Hematopoietic multipotent progenitor cell treated with erythropoietin and hydrocortisone succinate and interleukin-3 and kit ligand, for 6 days (in vitro differentiated cells): Measurements from ENCODE around the gene PROSER1.
"Not testable (repeated sequence)": the region's sequence is repeated elsewhere in the genome, so short reads cannot be mapped to it uniquely, and the experiment has no call there.

ENCODE experiments used
- DNase-seq: peaks from one replicate; pipeline ENCODE4 v3.0.0-alpha.2; 2015

PROSER1 gene

DNA sequence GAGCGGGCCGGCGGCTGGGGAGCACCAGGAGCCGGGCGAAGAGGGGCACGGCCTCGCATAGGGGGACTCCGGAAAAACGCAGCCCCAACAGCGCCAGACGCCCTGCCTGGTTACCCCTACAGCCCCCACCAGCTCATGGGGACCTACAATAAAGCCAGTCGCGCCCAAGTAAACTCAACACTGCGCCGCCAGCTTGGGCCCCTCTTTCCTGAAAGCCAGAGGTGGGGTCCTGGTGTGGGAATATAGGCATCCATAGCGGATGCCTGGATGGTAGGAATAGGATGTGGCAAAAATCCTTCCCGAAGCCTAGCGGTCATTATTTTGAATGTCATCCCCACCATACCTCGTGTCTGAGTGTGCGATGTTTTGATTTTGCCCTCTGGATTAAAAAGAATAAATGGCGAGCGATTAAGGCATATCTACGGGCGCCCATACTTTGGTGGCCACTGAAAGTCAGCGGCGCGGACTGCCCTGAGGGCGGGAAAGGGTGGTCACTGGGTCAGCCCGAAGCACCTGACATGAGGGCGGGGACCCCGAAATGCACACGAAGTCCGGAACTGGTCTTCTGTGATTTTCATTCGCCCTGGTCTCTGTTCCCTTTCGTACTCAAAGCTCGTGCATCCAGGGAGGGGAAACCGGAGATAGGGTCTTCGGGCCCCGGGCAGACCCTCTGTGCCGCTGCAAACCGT lies at the start of gene PROSER1, which contains the start of gene NHLRC3:
Gene PROSER1 (minus strand): TSS at position 210 of the 689 bp plus-strand sequence. CDS start 847 bp downstream, outside the sequence.
Gene NHLRC3 (plus strand): TSS at position 577 of the 689 bp plus-strand sequence. CDS start 184 bp downstream, outside the sequence.
- DNase-seq = peak; percentile 94

DNA sequence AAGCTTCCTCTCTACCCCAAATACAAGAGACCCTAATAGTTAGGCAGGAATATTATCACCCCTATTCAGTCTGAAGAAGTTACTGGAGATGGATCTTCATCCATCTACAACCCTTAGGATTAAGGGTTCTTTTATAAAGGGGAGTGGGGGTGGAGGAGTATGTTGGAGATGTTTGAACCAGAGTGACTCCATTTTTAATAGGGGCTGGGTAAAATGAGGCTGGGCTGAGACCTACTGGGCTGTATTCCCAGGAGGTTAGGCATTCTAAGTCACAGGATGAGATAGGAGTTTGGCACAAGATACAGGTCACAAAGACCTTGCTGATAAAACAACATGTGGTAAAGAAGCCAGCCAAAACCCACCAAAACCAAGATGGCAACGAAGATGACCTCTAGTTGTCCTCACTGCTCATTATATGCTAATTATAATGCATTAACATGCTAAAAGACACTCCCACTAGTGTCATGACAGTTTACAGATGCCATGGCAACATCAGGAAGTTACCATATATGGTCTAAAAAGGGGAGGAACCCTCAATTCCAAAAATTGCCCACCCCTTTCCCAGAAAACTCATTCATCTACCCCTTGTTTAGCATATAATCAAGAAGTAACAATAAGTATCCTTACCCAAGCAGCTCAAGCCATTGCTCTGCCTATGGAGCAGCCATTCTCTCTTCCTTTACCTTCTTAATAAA lies 48.5 kb upstream of the PROSER1 start:
- DNase-seq = not testable (repeated sequence)

DNA sequence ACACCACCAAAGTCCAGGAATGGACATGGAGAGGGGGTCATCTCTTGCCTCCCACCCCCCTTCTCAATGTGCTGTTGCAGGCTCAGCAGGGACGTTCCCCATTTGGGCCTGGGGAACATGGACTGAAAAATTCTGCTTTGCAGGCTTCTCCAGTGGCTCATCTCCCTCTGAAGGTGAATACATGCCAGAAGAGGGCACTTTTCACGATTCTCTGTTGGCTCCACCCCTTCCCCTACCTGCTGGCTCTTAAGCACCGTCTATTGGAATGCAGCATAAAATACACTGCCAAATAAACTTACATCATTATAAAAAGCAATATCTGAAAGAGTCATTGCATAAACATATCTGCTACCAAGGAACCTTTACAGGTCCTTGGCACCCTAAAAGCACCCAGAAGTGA lies 36.1 kb upstream of the PROSER1 start:
- no peak for DNase-seq

DNA sequence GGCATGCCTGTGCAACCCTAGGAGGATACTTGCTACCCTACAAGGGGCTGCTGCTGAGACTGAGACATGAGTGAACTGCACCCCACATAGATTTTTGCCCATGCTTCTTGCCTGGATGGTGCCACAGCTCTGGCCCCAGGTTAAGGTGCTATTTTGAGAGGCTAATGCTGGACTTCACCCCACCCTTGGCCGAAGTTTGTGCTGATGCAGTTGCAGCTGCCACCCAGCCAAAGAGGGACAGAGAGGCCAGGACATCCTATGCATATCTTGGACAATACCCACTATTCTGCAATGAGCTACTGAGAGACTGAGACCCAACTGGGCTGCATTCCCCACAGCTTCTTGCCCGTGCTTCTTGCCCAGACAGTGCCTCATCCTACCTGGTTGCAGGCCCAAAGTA lies 35.0 kb upstream of the PROSER1 start:
- DNase-seq = no peak

DNA sequence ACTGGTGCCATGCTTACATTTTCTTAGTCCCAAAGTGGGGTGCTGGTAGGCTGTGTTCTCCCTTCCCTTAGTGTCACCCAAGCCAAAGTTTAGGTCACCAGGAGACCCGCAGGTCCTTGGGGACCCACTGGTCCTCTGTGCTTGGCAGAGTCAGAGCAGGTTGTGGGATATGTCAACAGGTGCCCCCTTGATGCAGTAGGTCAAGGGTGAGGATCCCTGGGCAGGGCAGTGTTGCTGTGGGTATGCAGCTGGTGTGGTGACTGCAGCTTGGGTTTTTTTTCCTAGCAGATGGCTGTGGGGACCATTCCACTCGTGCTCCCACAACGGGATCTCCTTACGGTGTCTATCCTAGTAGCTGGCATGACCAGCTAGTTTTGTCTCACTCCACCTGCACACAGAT lies 24.1 kb upstream of the PROSER1 start:
- DNase-seq = no peak

DNA sequence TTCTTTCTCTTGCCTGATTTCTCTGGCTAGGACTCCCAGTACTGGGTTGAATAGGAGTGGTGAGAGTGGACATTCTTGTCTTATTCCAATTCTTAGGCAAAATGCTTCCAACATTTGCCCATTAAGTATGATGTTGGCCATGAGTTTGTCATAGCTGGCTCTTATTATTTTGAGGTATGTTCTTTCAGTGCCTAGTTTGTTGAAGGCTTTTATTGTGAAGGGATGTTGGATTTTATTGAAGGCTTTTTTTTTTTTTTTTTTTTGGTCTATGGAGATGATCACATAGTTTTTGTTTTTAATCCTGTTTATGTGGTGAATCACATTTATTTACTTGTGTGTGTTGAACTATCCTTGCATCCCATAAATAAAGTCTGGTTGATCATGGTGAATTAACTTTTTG lies 20.2 kb upstream of the PROSER1 start:
- DNase-seq = no peak

DNA sequence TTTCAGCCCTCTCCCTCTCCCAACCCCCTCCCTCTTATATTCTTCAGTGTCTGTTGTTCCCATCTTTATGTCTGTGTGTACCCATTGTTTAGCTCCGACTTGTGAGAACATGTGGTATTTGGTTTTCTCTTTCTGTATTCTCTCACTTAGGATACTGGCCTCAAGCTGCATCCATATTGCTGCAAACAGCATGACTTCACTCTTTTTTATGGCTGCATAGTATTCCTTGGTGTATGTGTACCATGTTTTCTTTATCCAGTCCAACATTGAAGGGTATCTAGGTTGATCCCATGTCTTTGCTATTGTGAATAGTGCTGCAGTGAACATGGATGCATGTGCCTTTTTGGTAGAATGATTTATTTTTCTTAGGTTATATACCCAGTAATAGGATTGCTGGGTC lies 18.1 kb upstream of the PROSER1 start:
- DNase-seq = no peak

DNA sequence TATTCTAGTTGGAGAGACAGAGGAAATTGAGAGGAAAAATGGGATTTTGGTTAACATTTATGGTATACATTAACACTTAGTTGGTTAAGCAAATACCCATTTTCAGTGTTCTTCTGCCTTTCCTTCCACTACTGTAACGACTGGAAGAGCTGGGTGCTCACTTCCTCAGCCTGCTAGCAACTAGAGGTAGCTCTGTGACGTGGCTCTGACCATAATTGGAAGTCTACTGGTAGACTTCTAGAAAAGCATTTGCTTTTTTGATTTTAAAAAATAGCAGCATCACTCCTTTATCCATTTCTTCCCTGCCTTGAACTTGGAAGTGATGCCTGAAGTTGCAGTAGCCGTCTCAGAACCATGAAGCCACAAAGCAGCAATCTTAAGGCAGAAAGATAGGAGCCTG lies 16.2 kb upstream of the PROSER1 start:
- DNase-seq = no peak

DNA sequence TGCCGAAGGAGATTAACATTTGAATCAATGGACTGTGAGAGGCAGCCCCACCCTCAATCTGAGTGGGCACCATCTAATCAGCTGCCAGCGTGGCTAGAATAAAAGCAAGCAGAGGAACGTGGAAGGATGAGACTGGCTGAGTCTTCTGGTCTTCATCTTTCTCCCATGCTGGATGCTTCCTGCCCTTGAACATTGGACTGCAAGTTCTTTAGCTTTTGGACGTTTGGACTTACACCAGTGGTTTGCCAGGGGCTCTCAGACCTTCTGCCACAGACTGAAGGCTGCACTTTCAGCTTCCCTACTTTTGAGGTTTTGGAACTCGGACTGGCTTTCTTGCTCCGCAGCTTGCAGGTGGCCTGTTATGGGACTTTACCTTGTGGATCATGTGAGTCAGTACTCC lies 15.1 kb upstream of the PROSER1 start:
- DNase-seq = no peak

DNA sequence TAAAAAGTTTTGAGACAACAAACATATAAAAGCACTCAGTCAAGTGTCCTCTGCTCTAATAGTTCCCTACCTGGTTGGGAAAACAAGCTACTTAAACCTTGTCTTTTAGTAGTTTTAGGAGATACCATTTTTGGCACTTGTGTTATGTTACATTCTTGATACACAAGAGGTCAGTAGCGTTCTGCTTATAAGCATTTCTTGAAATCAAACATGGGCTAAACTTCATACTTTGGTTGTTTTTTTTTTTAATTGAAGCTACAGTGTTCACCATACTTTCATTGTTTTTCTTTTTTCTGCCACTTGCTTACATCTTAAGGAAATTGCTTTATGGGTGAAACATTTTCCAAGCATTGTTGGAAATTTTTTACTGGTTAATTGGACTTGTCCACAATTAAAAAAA lies 13.3 kb upstream of the PROSER1 start:
- peak; percentile 84 for DNase-seq

DNA sequence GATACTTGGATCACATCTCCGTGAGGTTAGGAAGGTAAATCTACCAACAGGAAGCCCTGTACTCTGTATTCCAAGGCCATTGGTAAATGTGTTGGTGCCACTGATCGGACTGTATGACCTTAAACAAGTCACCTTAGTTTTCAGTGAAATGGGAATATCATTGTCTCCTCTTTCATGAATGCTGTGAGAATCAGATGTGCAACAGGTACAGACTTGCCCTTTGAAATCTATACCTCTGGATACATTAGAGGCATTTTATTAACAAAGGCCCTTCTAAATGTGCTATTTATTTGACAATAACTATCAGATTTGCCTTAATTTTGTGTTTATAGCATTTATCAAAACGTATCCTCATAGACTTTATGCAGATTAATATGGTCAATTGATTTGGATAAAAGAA lies 11.4 kb upstream of the PROSER1 start:
- no peak for DNase-seq

DNA sequence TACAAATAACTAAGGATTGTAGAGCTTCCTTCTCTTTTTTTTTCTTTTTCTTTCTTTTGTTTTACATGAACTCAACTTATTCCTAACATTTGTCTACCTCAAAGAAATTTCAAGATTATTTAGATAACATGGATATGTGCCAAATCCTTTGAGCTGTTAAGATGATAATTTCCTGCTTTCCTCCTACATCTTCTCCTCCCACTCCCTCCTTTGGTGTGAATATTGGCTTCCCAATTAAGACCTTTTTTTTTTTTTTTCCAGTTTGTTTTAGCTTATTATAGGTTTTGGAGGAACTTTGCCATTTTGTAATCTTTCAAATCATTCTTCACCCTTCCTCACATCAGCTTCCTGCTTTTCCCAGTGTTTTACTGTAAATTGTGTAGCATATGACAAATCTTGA lies 10.9 kb upstream of the PROSER1 start:
- DNase-seq = no peak

DNA sequence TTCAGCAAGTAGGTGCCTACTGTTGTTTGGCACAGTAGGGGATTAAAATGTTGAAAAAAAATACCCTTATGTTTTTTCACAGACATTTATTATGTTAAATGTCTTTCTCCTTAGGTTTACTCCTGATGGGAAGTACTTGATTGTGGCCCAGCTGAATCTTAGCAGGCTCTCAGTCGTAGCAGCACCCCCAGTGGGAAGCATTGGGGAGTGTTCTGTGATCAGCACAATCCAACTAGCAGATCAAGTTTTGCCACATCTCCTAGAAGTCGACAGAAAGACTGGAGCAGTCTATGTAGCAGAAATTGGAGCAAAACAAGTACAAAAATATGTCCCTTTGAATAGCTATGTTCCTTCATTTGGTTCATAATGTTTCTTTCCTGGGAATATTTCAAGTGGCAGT lies 9.7 kb upstream of the PROSER1 start:
- no peak for DNase-seq

DNA sequence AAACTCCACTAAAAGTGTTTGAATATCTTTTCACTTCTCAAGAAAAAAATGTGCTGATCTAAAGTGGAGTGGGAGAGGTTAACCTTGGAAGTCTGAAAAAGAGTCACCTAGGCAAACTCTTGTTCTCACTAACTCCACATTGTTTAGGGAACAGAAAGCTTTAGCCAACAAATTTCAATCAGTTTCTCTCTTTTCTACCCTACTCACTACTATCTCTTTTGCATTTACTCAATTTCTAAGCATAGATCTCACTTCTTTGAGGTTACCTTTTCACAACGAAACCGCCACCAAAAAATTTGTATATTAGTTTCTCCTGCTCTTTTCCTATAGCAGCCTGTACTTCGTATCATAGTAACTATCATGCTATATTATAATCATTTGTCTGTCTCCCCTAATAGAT lies 6.6 kb upstream of the PROSER1 start:
- no peak for DNase-seq

DNA sequence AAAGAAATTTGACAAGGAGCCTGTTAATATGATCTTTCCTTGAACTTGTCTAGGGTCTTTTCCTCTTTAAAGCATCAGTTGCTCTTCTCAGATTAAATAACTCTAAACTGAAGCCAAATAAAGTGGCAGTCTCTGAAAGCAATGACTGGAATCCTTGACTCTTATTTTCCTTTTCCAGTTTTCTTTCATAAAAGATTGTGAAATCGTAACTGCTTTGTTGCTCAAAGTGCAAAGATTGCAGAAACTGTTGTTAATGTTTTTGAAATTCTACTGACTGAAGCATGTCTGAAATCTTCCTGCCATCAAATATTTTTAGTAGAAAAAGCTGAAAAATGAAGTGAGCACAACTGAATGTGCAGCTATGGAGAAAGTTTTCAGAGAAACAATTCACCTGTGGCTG lies 2.3 kb upstream of the PROSER1 start:
- DNase-seq = no peak

DNA sequence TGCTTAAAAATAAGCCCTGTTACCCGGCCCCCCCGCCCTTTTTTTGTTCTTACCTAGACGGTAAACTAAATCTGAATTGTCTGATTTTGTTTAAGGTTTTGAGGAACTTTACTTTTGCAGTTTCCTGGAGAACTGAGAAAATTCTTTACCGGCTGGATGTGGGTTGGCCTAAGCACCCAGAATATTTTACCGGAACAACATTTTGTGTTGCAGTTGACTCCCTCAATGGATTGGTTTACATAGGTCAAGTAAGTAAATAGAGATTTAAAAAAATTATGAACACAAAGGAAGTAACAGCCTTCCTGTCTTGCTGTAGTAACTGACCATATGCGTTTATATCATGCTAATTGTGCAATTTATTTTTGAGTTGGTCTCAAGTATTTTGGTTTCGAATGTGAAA lies 1.2 kb upstream of the PROSER1 start:
- peak; percentile 16 for DNase-seq

DNA sequence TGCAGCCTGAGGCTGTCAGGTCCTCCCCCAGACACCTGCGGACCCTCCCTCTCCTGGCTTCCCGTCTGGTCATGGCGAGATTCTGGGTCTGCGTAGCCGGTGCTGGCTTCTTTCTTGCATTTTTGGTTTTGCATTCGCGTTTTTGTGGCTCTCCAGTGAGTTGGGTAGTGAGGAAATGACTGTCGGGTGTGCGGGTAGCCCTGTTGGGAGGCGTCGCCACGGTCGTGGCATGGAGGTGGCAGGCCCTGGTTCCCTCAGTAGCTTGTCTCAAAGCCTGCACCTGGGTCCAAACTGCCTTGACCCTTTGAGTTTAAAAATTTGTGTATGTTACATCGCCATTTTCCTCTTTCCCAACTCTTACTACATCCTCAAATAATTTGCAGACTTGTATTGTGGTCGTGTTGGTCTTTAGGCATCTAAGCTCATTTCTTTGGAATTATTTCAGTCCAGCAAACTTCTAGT lies 711 bp upstream of the PROSER1 start:
- DNase-seq = peak; percentile 59

DNA sequence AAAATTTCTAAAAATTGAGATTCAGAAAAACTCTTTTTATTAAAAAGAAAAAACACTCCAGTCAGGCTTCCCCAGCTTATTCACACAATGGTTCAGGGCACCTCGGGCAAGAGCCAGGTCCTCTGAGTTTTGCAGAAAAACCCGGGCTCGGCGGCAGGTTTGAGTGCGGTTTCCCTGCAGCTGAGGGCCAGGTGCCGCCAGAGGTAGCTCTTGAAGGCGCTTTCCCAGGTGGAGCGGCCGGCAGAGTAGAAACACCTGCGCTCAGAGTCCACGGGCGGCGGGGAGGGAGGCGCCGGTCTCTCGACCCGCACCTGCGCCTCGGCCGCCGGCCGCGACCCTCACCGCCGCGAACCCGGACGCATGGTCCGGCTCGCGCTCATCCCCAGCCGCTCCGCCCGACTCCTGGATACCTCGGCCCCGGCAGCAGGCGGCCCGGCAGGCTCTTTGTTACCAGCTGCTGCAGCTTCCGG lies 444 bp downstream of the PROSER1 start:
- DNase-seq = peak; percentile 36

DNA sequence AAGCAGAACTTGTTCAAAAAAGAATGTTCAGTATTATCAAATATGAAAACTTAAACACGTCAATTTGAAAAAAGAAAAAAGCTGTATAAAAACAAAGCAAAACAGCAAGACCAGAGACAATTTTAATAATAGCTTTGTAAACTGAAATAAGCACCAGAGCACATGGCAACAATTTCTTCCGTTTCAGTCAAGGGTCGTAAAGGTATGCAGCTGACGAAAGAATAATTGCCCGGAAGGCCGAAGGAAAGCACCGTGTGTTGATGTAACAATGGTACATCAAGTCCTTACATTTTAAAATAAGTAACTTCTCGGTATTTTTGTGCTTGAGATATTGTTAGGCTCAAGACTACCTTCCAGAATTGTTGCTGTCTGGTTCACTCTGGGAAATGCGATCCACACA lies 1.7 kb downstream of the PROSER1 start:
- DNase-seq = peak; percentile 62

DNA sequence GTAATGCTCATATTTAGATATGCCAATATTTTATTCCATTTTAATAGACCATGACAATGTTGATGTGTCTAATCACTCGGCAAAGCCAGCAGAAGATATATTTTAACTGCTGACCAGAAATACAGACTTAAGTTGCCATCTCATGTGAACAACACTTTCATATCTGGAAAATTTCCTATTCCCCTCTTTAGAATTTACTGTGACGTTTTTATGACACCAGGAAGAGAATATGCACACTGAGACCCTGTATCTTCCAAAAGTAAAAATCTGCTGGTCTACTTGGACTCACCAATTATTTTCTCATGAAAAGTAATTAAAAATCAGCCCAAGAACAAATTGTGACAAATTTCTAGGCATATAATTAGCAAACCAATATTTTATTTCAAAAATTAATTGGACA lies 2.1 kb downstream of the PROSER1 start:
- no peak for DNase-seq

DNA sequence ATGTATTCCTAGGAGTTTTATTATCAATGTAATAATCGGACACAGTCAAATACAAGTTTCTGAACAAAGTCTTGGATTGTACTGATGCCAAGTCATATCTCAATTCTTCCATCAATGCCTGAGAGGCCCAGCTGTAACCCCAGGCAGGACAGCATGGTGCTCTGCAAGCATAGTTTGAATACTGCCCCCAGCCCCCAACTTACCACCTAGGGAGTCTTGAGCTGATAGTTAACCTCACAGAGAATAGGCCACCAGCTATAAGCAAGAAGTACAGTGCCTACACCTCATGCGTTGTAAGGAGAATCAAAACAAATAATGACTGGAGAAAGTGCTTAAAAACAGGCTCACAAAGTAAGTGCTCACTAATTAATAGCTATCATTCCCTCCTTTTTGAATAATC lies 2.7 kb downstream of the PROSER1 start:
- DNase-seq = peak; percentile 50

DNA sequence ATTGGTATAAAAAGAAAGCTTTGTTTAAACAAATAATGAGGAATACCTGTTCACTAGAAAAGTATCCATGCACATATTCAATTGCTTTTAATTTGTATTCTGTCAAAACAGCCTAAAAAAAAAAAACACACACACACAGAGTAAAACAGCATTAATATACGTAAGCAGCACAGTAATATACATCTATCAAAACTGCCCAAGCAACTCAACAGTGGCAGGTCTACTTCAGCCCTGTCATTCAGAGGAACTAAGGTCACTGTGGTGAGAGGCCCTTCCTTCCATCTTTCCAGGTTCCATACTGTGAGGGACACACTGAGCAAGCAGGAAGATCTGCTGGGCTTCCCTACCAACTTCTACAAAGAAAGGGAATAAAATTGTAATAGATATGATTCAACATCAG lies 3.8 kb downstream of the PROSER1 start:
- no peak for DNase-seq

DNA sequence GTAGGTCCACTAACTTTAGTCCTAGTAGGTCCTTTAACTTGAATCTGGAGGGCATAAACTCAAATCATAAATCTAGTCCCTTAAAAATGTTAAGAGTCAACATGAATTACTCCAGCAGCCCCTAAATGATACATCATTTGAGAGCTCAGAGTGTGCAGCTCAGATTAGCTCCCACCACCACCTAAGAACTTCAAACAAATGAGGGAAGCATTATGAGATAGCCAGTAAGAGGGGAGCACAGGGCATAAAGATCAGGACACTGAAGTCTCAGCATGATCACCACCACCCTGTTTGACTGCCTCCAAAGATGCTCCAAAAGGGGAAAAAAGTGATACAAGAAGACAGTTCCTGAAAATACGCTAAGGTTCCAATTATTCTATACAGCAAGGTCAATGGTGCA lies 5.7 kb downstream of the PROSER1 start:
- DNase-seq = no peak

DNA sequence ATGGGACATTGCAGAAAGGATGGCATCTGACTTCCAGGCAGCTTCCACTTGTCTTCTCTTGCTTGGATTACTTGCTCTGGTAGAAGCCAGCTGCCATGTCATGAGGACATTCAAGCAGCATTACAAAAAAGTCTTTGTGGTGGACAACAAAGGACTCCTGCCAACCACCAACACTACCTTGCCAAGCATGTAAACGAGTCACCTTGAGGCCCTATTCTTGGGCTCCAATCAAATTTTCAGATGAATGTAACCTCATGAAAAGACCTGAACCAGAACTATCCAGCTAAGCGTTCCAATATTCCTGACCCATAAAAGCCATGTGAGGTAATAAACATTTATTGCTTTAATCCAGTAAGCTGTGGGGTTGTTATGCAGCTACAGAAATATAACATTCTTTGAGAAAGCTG lies 12.5 kb downstream of the PROSER1 start:
- no peak for DNase-seq
